MM.1S (cell line): ENCODE results near the gene NDUFS4.

Source experiments
- DNase-seq: peaks from one replicate; pipeline ENCODE4 v3.0.0-alpha.2; 2015
- H2AFZ ChIP-seq: fragments of 300-600 bp; sonication (generic); 2 replicates; pipeline ENCODE4 v1.6.0; 2016; ENCODE audit warnings: antibody characterized with exemption, low read length
- H3F3A ChIP-seq: fragments of 300-600 bp; sonication (generic); 2 replicates; pipeline ENCODE4 v1.6.1; 2016; ENCODE audit warnings: mild to moderate bottlenecking, antibody characterized with exemption, low read length, moderate library complexity, mixed read lengths; ENCODE audit not compliant: insufficient read depth
- H3K27ac ChIP-seq: fragments of 300-600 bp; sonication (generic); 2 replicates; pipeline ENCODE4 v1.5.1; 2016; ENCODE audit warnings: mild to moderate bottlenecking, low read length
- H3K27me3 ChIP-seq: fragments of 300-600 bp; sonication (generic); replicated peaks from 2 replicates; pipeline ENCODE4 v1.6.0; 2016; ENCODE audit warnings: low read length; ENCODE audit not compliant: insufficient read depth
- H3K36me3 ChIP-seq: fragments of 300-600 bp; sonication (generic); replicated peaks from 2 replicates; pipeline ENCODE4 v1.6.1; 2016; ENCODE audit warnings: mild to moderate bottlenecking, low read length, mixed read lengths; ENCODE audit not compliant: insufficient read depth
- H3K4me1 ChIP-seq: fragments of 300-600 bp; sonication (generic); 2 replicates; pipeline ENCODE4 v1.6.1; 2016; ENCODE audit warnings: low read length, mixed read lengths
- H3K4me2 ChIP-seq: fragments of 300-600 bp; sonication (generic); 2 replicates; pipeline ENCODE4 v1.6.0; 2016; ENCODE audit warnings: low read depth, low read length
- H3K4me3 ChIP-seq: fragments of 300-600 bp; sonication (generic); 2 replicates; pipeline ENCODE4 v1.5.1; 2016; ENCODE audit warnings: low read length, mixed read lengths
- H3K79me2 ChIP-seq: fragments of 300-600 bp; sonication (generic); 2 replicates; pipeline ENCODE4 v1.6.1; 2016; ENCODE audit warnings: mixed run types, low read length, mixed read lengths
- H3K9ac ChIP-seq: fragments of 300-600 bp; sonication (generic); 2 replicates; pipeline ENCODE4 v1.6.1; 2016; ENCODE audit warnings: low read length, mixed read lengths
- H3K9me2 ChIP-seq: fragments of 300-600 bp; sonication (generic); replicated peaks from 2 replicates; pipeline ENCODE4 v1.6.1; 2016; ENCODE audit warnings: mild to moderate bottlenecking, low read length, mixed read lengths; ENCODE audit not compliant: insufficient read depth
- H3K9me3 ChIP-seq: fragments of 300-600 bp; sonication (generic); replicated peaks from 2 replicates; pipeline ENCODE4 v1.6.1; 2016; ENCODE audit warnings: mild to moderate bottlenecking, low read length, mixed read lengths; ENCODE audit not compliant: insufficient read depth
- H4K20me1 ChIP-seq: fragments of 300-600 bp; sonication (generic); 2 replicates; pipeline ENCODE4 v1.6.1; 2016; ENCODE audit warnings: mild to moderate bottlenecking, low read length, moderate library complexity, mixed read lengths; ENCODE audit not compliant: insufficient read depth
- EZH2 ChIP-seq: fragments of 300-600 bp; sonication (generic); optimal IDR thresholded peaks from 2 replicates; pipeline ENCODE3; 2017; ENCODE audit warnings: low read depth, mild to moderate bottlenecking, antibody characterized with exemption, low read length, mixed read lengths
- EZH2phosphoT487 ChIP-seq: fragments of 300-600 bp; sonication (generic); IDR thresholded peaks from 2 replicates; pipeline ENCODE4 v1.6.1; 2018; ENCODE audit warnings: antibody characterized with exemption, low read length
- TF ChIP-seq, protein P1 (sequence below): fragments of 300-600 bp; sonication (generic); IDR thresholded peaks from 2 replicates; pipeline ENCODE4 v1.5.1; 2016; ENCODE audit warnings: antibody characterized with exemption, low read length, mixed read lengths

Gene NDUFS4

GRCh38 chr5:53613536-53613935 is 53.1 kb downstream of the NDUFS4 start:
- Histone ChIP-seq H3K4me3 (no peak overlapping the region), H3K9me3 (no peaks in the 10 kb centered on the region), H3K79me2 (no peaks in the 10 kb centered on the region), H4K20me1 (no peaks in the 10 kb centered on the region), H3K9me2 (no peaks in the 10 kb centered on the region), H3K36me3 (no peaks in the 10 kb centered on the region), H3K9ac (no peak overlapping the region), H3F3A (no peaks in the 10 kb centered on the region), H3K4me1 (no peaks in the 10 kb centered on the region), H3K27ac (no peak overlapping the region), H2AFZ (no peak overlapping the region), H3K27me3 (no peaks in the 10 kb centered on the region), H3K4me2 (no peak overlapping the region)
- no peak for DNase-seq
- TF ChIP-seq, protein P1, sequence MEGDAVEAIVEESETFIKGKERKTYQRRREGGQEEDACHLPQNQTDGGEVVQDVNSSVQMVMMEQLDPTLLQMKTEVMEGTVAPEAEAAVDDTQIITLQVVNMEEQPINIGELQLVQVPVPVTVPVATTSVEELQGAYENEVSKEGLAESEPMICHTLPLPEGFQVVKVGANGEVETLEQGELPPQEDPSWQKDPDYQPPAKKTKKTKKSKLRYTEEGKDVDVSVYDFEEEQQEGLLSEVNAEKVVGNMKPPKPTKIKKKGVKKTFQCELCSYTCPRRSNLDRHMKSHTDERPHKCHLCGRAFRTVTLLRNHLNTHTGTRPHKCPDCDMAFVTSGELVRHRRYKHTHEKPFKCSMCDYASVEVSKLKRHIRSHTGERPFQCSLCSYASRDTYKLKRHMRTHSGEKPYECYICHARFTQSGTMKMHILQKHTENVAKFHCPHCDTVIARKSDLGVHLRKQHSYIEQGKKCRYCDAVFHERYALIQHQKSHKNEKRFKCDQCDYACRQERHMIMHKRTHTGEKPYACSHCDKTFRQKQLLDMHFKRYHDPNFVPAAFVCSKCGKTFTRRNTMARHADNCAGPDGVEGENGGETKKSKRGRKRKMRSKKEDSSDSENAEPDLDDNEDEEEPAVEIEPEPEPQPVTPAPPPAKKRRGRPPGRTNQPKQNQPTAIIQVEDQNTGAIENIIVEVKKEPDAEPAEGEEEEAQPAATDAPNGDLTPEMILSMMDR = no peak
- TF ChIP-seq EZH2phosphoT487 = no peak
- no peak for TF ChIP-seq EZH2

DNA sequence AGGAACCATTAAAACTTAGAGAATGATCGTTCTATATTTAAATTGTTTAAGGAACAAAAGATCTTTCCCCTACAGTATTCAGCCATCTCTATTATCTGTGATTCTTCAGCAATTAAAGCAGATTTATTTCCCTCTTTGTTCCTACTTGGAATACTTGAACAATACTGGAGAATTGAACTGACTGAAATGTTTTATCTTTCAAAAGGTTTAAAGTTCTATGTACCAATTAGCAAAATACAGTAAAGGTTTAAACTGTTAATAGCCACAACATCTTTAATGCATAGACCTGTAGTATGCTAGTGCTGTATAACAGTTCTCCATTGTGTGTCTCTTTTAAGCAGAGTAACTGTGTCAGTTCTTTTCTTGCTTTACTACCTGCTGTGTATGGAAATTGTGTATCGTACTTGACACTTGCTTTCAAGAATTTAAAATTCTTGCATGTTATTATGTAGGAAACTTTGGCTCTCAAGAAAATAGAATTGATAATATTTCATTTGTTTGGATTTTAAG is 54.0 kb downstream of the NDUFS4 start:
- H3K79me2 ChIP-seq = no peaks in the 10 kb centered on the region
- H3K9me3 ChIP-seq = no peaks in the 10 kb centered on the region
- H3F3A ChIP-seq = no peaks in the 10 kb centered on the region
- no peak overlapping the region for H3K27ac ChIP-seq
- H2AFZ ChIP-seq = no peak overlapping the region
- H3K4me2 ChIP-seq = no peak overlapping the region
- no peaks in the 10 kb centered on the region for H4K20me1 ChIP-seq
- H3K9ac ChIP-seq = no peak overlapping the region
- TF ChIP-seq EZH2 (no peak), EZH2phosphoT487 (no peak)
- TF ChIP-seq, protein P1 = no peak
- H3K36me3 ChIP-seq = no peaks in the 10 kb centered on the region
- H3K4me3 ChIP-seq = no peak overlapping the region
- H3K4me1 ChIP-seq = no peaks in the 10 kb centered on the region
- DNase-seq = no peak
- no peaks in the 10 kb centered on the region for H3K9me2 ChIP-seq
- H3K27me3 ChIP-seq = no peaks in the 10 kb centered on the region

GRCh38 chr5:53616939-53617549 is 56.6 kb downstream of the NDUFS4 start:
- no peak for DNase-seq
- Histone ChIP-seq H3K9ac (no peak overlapping the region), H3K27me3 (no peaks in the 10 kb centered on the region), H3K9me3 (no peaks in the 10 kb centered on the region), H4K20me1 (no peaks in the 10 kb centered on the region), H3K9me2 (no peaks in the 10 kb centered on the region), H3K4me1 (no peaks in the 10 kb centered on the region), H3K27ac (no peak overlapping the region), H2AFZ (no peak overlapping the region), H3K4me2 (no peak overlapping the region), H3F3A (no peaks in the 10 kb centered on the region), H3K79me2 (no peaks in the 10 kb centered on the region), H3K4me3 (no peak overlapping the region), H3K36me3 (no peaks in the 10 kb centered on the region)
- TF ChIP-seq, protein P1 = no peak
- no peak for TF ChIP-seq EZH2phosphoT487
- no peak for TF ChIP-seq EZH2
